K562 (cell line): ENCODE measurements around the gene CDCA3. TPM values are rescaled to one million over a fixed set of nuclear protein-coding genes. Genes with fewer than 3 reads are reported as not detected.
A peak's percentile ranks its signal among the peaks of the same experiment; 100 is the strongest.

ENCODE experiments used
- BRD4 ChIP-seq: fragments of 200-600 bp; sonication (generic); IDR thresholded peaks from 2 replicates; pipeline ENCODE4 v1.6.1; 2017; ENCODE audit warnings: inconsistent platforms
- CBFA2T3 ChIP-seq: fragments of 450-650 bp; IDR thresholded peaks from 2 replicates; pipeline ENCODE4 v1.6.1; 2017
- CREB5 ChIP-seq: fragments of 250-450 bp; sonication (Bioruptor Pico); IDR thresholded peaks from 2 replicates; pipeline ENCODE4 v1.5.0; 2020; ENCODE audit warnings: mild to moderate bottlenecking
- GTF2E2 ChIP-seq: fragments of 200-800 bp; sonication (Bioruptor generic); IDR thresholded peaks from 2 replicates; pipeline ENCODE4 v1.6.1; 2016; ENCODE audit warnings: missing genetic modification characterization, missing compliant biosample characterization
- KLF1 ChIP-seq: fragments of 450-650 bp; IDR thresholded peaks from 2 replicates; pipeline ENCODE4 v1.6.1; 2016; ENCODE audit warnings: missing genetic modification characterization, missing compliant biosample characterization
- LCOR ChIP-seq: sonication (generic); formaldehyde crosslinking; IDR thresholded peaks from 2 replicates; pipeline ENCODE4 v1.8.0; 2022; ENCODE audit warnings: mild to moderate bottlenecking, missing genetic modification reagents
- MGA ChIP-seq: fragments of 450-650 bp; IDR thresholded peaks from 2 replicates; pipeline ENCODE4 v1.6.1; 2016; ENCODE audit warnings: mild to moderate bottlenecking, moderate library complexity
- STAG1 ChIP-seq: sonication (generic); formaldehyde crosslinking; IDR thresholded peaks from 2 replicates; pipeline ENCODE4 v1.5.0; 2020; ENCODE audit warnings: missing genetic modification reagents, borderline replicate concordance
- YBX1 ChIP-seq: fragments of 450-650 bp; IDR thresholded peaks from 2 replicates; pipeline ENCODE4 v1.7.1; 2016; ENCODE audit warnings: mild to moderate bottlenecking
- YY1 ChIP-seq, 3 experiments: IDR thresholded peaks; 2 replicates each; pipeline ENCODE4 v1.6.1; 2011; ENCODE audit warnings: low read length in 2 of 3, mild to moderate bottlenecking in 2 of 3, moderate library complexity in 2 of 3, borderline replicate concordance in 1 of 3, control low read depth in 1 of 3, low read depth in 1 of 3; ENCODE audit not compliant: insufficient read depth in 3 of 3, insufficient replicate concordance in 2 of 3, control insufficient read depth in 1 of 3, insufficient read length in 1 of 3; ENCODE audit errors: extremely low read depth in 1 of 3
- ZBTB7A ChIP-seq: IDR thresholded peaks from 2 replicates; pipeline ENCODE4 v1.6.1; 2011; ENCODE audit warnings: low read depth, mild to moderate bottlenecking, low read length, moderate library complexity, borderline replicate concordance; ENCODE audit not compliant: control insufficient read depth
- ZFPM2 ChIP-seq: fragments of 250-450 bp; sonication (Bioruptor Pico); IDR thresholded peaks from 2 replicates; pipeline ENCODE4 v1.5.1; 2022; ENCODE audit warnings: mild to moderate bottlenecking
- ZNF133 ChIP-seq: fragments of 250-450 bp; sonication (Bioruptor Pico); IDR thresholded peaks from 2 replicates; pipeline ENCODE4 v1.4.0; 2020; ENCODE audit warnings: mild to moderate bottlenecking
- ZNF696 ChIP-seq: fragments of 250-450 bp; sonication (Bioruptor Pico); conservative IDR thresholded peaks from 2 replicates; pipeline ENCODE4 v1.4.0; 2020; ENCODE audit warnings: mild to moderate bottlenecking, moderate library complexity
- ZNF75A ChIP-seq: fragments of 450-650 bp; formaldehyde crosslinking; IDR thresholded peaks from 2 replicates; pipeline ENCODE4 v1.4.0; 2020; ENCODE audit warnings: mild to moderate bottlenecking
- polyA plus RNA-seq, 8 experiments: library from polyadenylated mRNA; depleted of rRNA in 4 of 8; stranded (reverse) in 5 of 8; unstranded in 3 of 8; fragments of >200 nt; fragmentation: Nextera tagmentation in 2 of 8; fragmentation: Illumina TruSeq in 1 of 8; extraction: Ambion mirVana in 2 of 8; extraction: Trizol in 1 of 8; gene quantifications; 2 replicates each; pipeline versions ENCODE4 v1.2.1 to v1.2.3, GENCODE V29; 2011 to 2014; ENCODE audit warnings: inconsistent platforms in 1 of 8, missing spikeins in 1 of 8
- total RNA-seq, 7 experiments: library from RNA; depleted of rRNA in 6 of 7; stranded (reverse); fragments of >200 nt in 6 of 7; fragmentation: Illumina TruSeq in 2 of 7; extraction: Trizol in 2 of 7; gene quantifications; 2 replicates each; pipeline versions ENCODE4 v1.2.1 to v1.2.3, GENCODE V29; 2011 to 2021; ENCODE audit warnings: low replicate concordance in 1 of 7

Gene CDCA3
- total and polyA plus RNA-seq, 9 of the 15 experiments (the other 6 are each of a cell fraction or from before 2014, with no cell fraction given), result 24.2 to 80.8 (median 55.1) TPM

- peak; percentile 56 to 91 (median 76) for TF ChIP-seq YY1 (IDR thresholded peaks at IDR 0.05; ENCODE audit: borderline replicate concordance in 1 of 3, control insufficient read depth in 1 of 3, extremely low read depth in 1 of 3, insufficient read depth in 3 of 3, insufficient read length in 1 of 3, insufficient replicate concordance in 2 of 3, low read depth in 1 of 3, low read length in 2 of 3)
- TF ChIP-seq KLF1 (tag), result peak; percentile 72
- no peak for TF ChIP-seq CBFA2T3
- peak; percentile 27; the same call in 1 of the 2 replicates for TF ChIP-seq MGA
- no peak for TF ChIP-seq YBX1
- no peak for TF ChIP-seq ZNF696
- TF ChIP-seq STAG1 (CRISPR knock-in tag), result no peak
- no peak for TF ChIP-seq ZBTB7A
- no peak for TF ChIP-seq ZNF75A
- no peak for TF ChIP-seq CREB5 (CRISPR knock-in tag)
- TF ChIP-seq BRD4, result no peak
- TF ChIP-seq ZNF133 (CRISPR knock-in tag), result no peak
- TF ChIP-seq GTF2E2 (tag), result no peak
- TF ChIP-seq LCOR (CRISPR knock-in tag), result 0 out of 2 replicates have a peak, but pooled peaks have one; percentile 58
- TF ChIP-seq ZFPM2 (CRISPR knock-in tag), result 0 out of 2 replicates have a peak, but pooled peaks have one; percentile 27
Observed at GRCh38 chr12:6851921-6852650, 1.0 kb upstream of the CDCA3 start, which contains the start of gene USP5 (continued).
